Neutrophil (primary cell): ENCODE results near the gene DOCK9.

Experiments used
- H3K27ac ChIP-seq: fragments of 200-600 bp; sonication (generic); 2 replicates; pipeline ENCODE4 v1.5.1; 2016; ENCODE audit warnings: mild to moderate bottlenecking, moderate library complexity
- H3K27me3 ChIP-seq: fragments of 200-600 bp; sonication (generic); 2 replicates; pipeline ENCODE4 v1.6.0; 2016; ENCODE audit warnings: mild to moderate bottlenecking
- H3K36me3 ChIP-seq: fragments of 200-600 bp; sonication (generic); 2 replicates; pipeline ENCODE4 v1.5.1; 2017
- H3K4me1 ChIP-seq, 2 experiments: fragments of 200-600 bp in 1 of 2; sonication (generic) in 1 of 2; 1 replicate in 1 of 2; 2 replicates in 1 of 2; pipeline versions ENCODE4 v1.5.1 to v1.6.1; 2013 to 2016; ENCODE audit warnings: low read depth in 1 of 2, low read length in 1 of 2, mild to moderate bottlenecking in 1 of 2, moderate library complexity in 1 of 2; ENCODE audit not compliant: control insufficient read depth in 1 of 2, insufficient read depth in 1 of 2
- H3K4me3 ChIP-seq, 2 experiments: fragments of 200-600 bp in 1 of 2; sonication (generic) in 1 of 2; 1 replicate in 1 of 2; 2 replicates in 1 of 2; pipeline ENCODE4 v1.5.1; 2013 to 2016; ENCODE audit warnings: low read depth in 1 of 2, low read length in 1 of 2, mild to moderate bottlenecking in 1 of 2, moderate library complexity in 1 of 2
- H3K9me3 ChIP-seq: fragments of 200-600 bp; sonication (generic); 2 replicates; pipeline ENCODE4 v1.5.1; 2016
- TF ChIP-seq, protein P1 (sequence below): fragments of 200-600 bp; sonication (generic); IDR thresholded peaks from 2 replicates; pipeline ENCODE4 v1.5.1; 2016; ENCODE audit warnings: antibody characterized with exemption

The DOCK9 gene

DNA sequence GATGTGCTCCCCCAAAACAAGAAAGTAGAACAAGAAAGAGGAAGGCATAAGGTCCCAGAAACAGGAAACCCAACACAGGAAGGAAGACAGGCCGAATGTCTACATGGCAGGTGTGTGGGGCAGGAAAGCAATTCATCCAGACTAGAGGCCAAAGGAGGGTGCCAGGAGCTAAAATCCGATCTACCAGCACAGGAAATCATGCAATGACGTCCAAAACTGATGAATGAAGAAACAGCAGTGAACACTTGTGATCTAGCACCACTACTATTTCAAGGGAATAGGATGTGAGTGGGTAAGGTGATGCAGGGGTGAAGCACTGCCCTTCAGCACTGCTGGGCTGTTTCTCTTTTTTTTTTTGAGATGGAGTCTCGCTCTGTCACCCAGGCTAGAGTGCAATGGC, 59.1 kb downstream of the DOCK9 start:
- TF ChIP-seq, protein P1, sequence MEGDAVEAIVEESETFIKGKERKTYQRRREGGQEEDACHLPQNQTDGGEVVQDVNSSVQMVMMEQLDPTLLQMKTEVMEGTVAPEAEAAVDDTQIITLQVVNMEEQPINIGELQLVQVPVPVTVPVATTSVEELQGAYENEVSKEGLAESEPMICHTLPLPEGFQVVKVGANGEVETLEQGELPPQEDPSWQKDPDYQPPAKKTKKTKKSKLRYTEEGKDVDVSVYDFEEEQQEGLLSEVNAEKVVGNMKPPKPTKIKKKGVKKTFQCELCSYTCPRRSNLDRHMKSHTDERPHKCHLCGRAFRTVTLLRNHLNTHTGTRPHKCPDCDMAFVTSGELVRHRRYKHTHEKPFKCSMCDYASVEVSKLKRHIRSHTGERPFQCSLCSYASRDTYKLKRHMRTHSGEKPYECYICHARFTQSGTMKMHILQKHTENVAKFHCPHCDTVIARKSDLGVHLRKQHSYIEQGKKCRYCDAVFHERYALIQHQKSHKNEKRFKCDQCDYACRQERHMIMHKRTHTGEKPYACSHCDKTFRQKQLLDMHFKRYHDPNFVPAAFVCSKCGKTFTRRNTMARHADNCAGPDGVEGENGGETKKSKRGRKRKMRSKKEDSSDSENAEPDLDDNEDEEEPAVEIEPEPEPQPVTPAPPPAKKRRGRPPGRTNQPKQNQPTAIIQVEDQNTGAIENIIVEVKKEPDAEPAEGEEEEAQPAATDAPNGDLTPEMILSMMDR: no peak
- Histone ChIP-seq H3K27me3 (peaks cover 8% of the 10 kb centered on the region), H3K9me3 (no peaks in the 10 kb centered on the region), H3K27ac (peak overlapping the region; percentile 83), H3K4me1 (peaks cover 45 to 50% of the 10 kb centered on the region in 2 experiments), H3K36me3 (no peaks in the 10 kb centered on the region), H3K4me3 (peak overlapping the region in 1 of 2 experiments; percentile 13)

DNA sequence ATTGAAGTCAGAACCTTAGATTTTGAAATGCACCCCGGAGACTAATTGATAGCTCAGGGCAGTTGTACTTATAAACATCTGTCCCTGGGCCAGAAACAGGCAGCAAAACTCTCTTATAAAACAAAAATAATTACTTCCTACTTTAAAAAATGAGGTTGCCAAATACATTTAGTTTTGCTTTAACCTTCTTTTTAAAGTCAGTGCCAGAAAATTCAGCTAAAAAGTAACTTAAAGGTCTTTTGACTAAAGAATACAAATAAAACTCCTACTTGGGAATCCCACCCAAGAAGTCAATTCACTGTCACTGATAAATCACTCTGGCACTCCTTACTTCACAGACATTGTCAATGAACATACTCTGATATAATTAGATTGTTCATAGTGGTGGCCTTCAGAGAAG, 60.7 kb downstream of the DOCK9 start:
- peak overlapping the region; percentile 60 for H3K27ac ChIP-seq
- H3K4me3 ChIP-seq: no peak overlapping the region
- TF ChIP-seq, protein P1: no peak
- H3K27me3 ChIP-seq: peaks cover 12% of the 10 kb centered on the region
- H3K9me3 ChIP-seq: no peaks in the 10 kb centered on the region
- no peaks in the 10 kb centered on the region for H3K36me3 ChIP-seq
- peaks cover 48 to 50% of the 10 kb centered on the region in 2 experiments for H3K4me1 ChIP-seq

DNA sequence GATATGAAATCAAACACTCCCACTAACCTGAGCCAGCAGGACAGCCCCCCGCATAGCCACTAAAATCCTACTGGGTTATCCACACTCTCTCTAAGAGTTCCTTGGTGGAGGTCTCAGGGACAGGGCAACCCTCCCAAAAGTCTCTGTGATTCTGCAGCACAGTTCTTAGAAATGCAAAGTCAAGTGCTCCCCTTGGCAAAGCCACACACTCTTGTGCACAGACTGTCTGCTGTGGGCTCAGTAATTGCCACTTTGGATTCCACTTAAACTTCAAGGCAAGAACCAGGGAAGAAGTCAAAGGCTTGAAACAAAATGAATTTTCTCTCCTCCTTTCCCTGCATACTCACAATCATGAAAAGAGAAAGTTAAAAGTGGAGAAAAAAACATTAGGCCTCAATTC, 61.5 kb downstream of the DOCK9 start:
- Histone ChIP-seq H3K27me3 (peaks cover 5% of the 10 kb centered on the region), H3K9me3 (no peaks in the 10 kb centered on the region), H3K4me3 (no peak overlapping the region), H3K27ac (peak overlapping the region; percentile 41), H3K4me1 (peaks cover 48 to 50% of the 10 kb centered on the region in 2 experiments), H3K36me3 (no peaks in the 10 kb centered on the region)
- TF ChIP-seq, protein P1: no peak

DNA sequence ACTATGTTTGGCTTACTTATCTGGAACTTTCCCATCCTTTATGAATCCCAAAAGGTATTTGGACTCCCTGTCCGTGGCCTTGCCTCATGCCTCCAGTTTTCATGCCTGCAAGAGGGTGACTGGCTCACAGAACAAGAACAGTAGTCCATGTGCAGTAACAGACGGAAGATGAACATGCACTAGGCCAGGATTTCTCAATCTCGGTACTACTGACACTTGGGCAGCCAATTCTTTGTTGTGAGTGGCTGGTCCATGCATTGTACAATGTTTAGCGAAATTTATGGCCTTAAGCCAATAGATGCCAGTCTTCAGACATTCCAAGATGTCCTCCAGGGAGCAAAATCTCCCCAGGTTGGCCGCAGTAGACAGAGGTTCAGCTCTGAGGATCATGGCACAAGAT, 61.9 kb downstream of the DOCK9 start:
- Histone ChIP-seq H3K36me3 (no peaks in the 10 kb centered on the region), H3K4me3 (no peak overlapping the region)

DNA sequence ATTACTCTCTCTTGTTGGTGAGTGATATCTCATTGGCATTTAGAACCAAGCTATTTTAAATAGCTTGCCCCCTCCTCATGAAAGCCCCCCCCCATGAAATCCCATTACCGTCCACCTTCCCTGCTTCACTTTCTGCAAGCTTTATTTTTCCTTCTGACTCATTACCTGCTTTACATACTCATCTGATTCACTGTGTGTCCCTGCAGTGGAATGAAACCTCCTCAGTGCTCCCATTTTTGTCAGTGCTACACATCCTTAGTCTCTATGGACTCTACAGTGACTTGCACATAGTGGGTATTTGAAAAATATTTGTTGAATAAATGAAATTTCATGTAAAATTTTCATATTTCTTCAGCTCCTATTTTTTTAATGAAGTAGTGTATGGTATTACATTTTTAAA, 62.3 kb downstream of the DOCK9 start:
- H3K36me3 ChIP-seq: no peaks in the 10 kb centered on the region
- H3K4me3 ChIP-seq: no peak overlapping the region
- TF ChIP-seq, protein P1: no peak
- H3K4me1 ChIP-seq: peaks cover 50 to 56% of the 10 kb centered on the region in 2 experiments
- no peaks in the 10 kb centered on the region for H3K9me3 ChIP-seq
- H3K27ac ChIP-seq: peak overlapping the region; percentile 41
- H3K27me3 ChIP-seq: peaks cover 5% of the 10 kb centered on the region

More for the DNA sequence above, 61.9 kb downstream of the DOCK9 start:
- Histone ChIP-seq H3K27me3 (peaks cover 5% of the 10 kb centered on the region), H3K9me3 (no peaks in the 10 kb centered on the region), H3K4me1 (peaks cover 48 to 51% of the 10 kb centered on the region in 2 experiments), H3K27ac (peak overlapping the region; percentile 41)
- TF ChIP-seq, protein P1: no peak

DNA sequence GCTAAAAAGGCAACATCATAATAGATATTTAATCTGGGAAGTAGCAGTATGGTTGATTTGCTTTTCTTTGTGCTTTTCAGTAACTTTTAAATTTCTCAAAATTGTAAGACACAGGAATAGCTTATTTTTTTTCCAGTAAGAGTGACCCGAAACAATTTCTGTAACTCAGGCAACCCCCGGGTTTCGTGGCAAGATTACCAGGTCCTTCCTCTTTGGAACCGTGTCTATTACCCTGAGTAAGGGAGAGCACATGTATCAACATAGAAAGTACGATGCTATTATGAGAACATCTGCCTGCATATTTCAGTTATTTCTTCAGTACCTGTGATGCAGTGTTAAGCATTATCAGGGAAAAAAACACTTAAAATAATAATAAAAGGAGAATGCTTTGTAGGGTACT, 64.1 kb downstream of the DOCK9 start:
- Histone ChIP-seq H3K4me3 (no peak overlapping the region), H3K27ac (no peak overlapping the region), H3K27me3 (peaks cover 5% of the 10 kb centered on the region), H3K36me3 (no peaks in the 10 kb centered on the region), H3K9me3 (no peaks in the 10 kb centered on the region), H3K4me1 (peaks cover 37 to 44% of the 10 kb centered on the region in 2 experiments)
- TF ChIP-seq, protein P1: no peak
